H1 (cell line): ENCODE data around the gene VEGFC. TPM values are rescaled to one million over a fixed set of nuclear protein-coding genes. Genes with fewer than 3 reads are reported as not detected.

Experiments
- EZH2 ChIP-seq: fragments of 200-600 bp; sonication (generic); IDR thresholded peaks from 2 replicates; pipeline ENCODE4 v1.7.1; 2012; ENCODE audit warnings: low read depth, mild to moderate bottlenecking, moderate library complexity, low read length, inconsistent platforms; ENCODE audit not compliant: severe bottlenecking
- polyA plus RNA-seq, 7 experiments: library from polyadenylated mRNA; depleted of rRNA in 3 of 7; stranded (reverse) in 5 of 7; unstranded in 2 of 7; fragments of >200 nt in 5 of 7; fragments of 200-250 nt in 2 of 7; gene quantifications; 1 replicate in 5 of 7; 2 replicates in 1 of 7; 4 replicates in 1 of 7; pipeline versions ENCODE4 v1.2.1 to v1.2.3, GENCODE V29; 2011 to 2013; ENCODE audit warnings: missing spikeins in 2 of 7, mixed read lengths in 2 of 7
- total RNA-seq: library from RNA; stranded (reverse); fragmentation: NEBNext Ultra II Directional; extraction: Animal tissue kit (Norgen Biotek cat#: 25700); gene quantifications from 2 replicates; pipeline ENCODE4 v1.2.1, GENCODE V29; 2021
- TF ChIP-seq, protein P1 (sequence below): fragments of 300-600 bp; sonication (generic); IDR thresholded peaks from 2 replicates; pipeline ENCODE4 v1.7.1; 2012; ENCODE audit warnings: low read length, moderate library complexity, mild to moderate bottlenecking, inconsistent platforms; ENCODE audit not compliant: insufficient replicate concordance

The VEGFC gene
- total and polyA plus RNA-seq, 2 of the 8 experiments (the other 6 are each of a cell fraction or from before 2014, with no cell fraction given): 0.53 to 1.4 TPM

DNA sequence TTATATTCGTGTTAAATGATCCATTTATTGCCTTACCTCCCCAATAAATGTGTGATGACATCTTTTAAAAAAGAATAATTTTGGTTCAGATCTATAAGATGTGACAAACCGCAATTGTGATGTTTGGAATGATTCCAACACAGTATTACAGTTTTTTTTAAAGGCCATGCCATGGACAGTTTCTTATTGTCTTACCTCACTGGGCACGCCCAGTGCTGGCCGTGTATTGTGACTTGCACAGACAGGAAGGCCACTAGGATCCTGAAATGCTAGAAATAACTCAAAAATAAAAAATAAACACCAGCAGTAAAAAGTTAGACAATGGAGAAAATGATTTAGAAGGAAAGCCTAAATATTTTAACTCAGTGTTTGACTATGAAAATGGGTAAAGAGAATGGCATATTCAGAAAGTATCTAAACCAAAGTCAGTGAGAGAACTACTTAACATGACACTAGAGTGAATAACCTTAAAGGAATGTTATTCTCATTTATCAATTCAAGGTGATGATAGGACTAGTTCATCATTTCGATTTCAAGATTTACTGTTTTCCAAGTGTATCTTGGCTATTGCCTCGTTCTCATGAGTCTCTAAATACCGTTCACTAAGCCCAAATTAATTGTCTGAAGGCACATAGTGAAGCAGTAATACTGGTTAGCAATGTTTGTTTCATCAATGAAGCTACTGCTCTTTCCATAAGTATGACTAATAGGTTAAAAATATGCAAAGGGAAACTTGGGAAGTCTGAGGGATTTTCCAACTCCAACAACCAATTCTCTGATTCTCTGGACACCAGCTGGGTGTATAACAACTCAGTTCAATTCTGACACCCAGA lies 46.1 kb upstream of the VEGFC start (continued):
- TF ChIP-seq, protein P1, sequence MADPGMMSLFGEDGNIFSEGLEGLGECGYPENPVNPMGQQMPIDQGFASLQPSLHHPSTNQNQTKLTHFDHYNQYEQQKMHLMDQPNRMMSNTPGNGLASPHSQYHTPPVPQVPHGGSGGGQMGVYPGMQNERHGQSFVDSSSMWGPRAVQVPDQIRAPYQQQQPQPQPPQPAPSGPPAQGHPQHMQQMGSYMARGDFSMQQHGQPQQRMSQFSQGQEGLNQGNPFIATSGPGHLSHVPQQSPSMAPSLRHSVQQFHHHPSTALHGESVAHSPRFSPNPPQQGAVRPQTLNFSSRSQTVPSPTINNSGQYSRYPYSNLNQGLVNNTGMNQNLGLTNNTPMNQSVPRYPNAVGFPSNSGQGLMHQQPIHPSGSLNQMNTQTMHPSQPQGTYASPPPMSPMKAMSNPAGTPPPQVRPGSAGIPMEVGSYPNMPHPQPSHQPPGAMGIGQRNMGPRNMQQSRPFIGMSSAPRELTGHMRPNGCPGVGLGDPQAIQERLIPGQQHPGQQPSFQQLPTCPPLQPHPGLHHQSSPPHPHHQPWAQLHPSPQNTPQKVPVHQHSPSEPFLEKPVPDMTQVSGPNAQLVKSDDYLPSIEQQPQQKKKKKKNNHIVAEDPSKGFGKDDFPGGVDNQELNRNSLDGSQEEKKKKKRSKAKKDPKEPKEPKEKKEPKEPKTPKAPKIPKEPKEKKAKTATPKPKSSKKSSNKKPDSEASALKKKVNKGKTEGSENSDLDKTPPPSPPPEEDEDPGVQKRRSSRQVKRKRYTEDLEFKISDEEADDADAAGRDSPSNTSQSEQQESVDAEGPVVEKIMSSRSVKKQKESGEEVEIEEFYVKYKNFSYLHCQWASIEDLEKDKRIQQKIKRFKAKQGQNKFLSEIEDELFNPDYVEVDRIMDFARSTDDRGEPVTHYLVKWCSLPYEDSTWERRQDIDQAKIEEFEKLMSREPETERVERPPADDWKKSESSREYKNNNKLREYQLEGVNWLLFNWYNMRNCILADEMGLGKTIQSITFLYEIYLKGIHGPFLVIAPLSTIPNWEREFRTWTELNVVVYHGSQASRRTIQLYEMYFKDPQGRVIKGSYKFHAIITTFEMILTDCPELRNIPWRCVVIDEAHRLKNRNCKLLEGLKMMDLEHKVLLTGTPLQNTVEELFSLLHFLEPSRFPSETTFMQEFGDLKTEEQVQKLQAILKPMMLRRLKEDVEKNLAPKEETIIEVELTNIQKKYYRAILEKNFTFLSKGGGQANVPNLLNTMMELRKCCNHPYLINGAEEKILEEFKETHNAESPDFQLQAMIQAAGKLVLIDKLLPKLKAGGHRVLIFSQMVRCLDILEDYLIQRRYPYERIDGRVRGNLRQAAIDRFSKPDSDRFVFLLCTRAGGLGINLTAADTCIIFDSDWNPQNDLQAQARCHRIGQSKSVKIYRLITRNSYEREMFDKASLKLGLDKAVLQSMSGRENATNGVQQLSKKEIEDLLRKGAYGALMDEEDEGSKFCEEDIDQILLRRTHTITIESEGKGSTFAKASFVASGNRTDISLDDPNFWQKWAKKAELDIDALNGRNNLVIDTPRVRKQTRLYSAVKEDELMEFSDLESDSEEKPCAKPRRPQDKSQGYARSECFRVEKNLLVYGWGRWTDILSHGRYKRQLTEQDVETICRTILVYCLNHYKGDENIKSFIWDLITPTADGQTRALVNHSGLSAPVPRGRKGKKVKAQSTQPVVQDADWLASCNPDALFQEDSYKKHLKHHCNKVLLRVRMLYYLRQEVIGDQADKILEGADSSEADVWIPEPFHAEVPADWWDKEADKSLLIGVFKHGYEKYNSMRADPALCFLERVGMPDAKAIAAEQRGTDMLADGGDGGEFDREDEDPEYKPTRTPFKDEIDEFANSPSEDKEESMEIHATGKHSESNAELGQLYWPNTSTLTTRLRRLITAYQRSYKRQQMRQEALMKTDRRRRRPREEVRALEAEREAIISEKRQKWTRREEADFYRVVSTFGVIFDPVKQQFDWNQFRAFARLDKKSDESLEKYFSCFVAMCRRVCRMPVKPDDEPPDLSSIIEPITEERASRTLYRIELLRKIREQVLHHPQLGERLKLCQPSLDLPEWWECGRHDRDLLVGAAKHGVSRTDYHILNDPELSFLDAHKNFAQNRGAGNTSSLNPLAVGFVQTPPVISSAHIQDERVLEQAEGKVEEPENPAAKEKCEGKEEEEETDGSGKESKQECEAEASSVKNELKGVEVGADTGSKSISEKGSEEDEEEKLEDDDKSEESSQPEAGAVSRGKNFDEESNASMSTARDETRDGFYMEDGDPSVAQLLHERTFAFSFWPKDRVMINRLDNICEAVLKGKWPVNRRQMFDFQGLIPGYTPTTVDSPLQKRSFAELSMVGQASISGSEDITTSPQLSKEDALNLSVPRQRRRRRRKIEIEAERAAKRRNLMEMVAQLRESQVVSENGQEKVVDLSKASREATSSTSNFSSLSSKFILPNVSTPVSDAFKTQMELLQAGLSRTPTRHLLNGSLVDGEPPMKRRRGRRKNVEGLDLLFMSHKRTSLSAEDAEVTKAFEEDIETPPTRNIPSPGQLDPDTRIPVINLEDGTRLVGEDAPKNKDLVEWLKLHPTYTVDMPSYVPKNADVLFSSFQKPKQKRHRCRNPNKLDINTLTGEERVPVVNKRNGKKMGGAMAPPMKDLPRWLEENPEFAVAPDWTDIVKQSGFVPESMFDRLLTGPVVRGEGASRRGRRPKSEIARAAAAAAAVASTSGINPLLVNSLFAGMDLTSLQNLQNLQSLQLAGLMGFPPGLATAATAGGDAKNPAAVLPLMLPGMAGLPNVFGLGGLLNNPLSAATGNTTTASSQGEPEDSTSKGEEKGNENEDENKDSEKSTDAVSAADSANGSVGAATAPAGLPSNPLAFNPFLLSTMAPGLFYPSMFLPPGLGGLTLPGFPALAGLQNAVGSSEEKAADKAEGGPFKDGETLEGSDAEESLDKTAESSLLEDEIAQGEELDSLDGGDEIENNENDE: no peak
- no peak for TF ChIP-seq EZH2
